ENCODE measurements around the gene SLC35F3. TPM values are rescaled to one million over a fixed set of nuclear protein-coding genes. Genes with fewer than 3 reads are reported as not detected.

SLC35F3 gene
- polyA plus RNA-seq, 1 donor (not counting 4 experiments of a cell fraction or from before 2014, with no cell fraction given), result 13.8 TPM

DNA sequence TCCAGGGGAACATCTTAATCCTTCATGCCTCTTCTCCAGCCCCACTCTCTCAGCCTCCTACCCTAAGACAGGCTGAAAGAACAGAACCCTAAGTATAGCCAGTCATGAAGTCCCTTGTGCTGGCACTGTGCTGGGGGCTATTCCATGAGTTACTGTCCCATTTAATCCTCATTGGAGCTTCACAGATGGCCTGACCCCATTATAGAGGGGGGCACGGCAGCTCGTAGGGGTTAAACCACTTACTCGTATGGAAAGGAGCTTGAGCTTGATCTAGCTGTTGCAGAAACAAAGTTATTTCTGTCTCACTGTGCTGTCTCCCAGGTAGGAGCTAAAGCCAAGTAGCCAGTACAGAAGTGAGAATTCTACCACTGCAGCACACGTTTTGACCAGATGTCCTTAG is 265.6 kb downstream of the SLC35F3 start:
- Histone ChIP-seq H3K79me2 (ENCODE audit: control insufficient read depth, insufficient read depth, low read length) (no peaks in the 10 kb centered on the region), H3K9me1 (ENCODE audit: control insufficient read depth, extremely low read depth, insufficient read depth, low read length) (no peaks in the 10 kb centered on the region), H3K4me1 (ENCODE audit: control insufficient read depth, extremely low read depth, insufficient read depth, low read length) (no peaks in the 10 kb centered on the region), H3K27me3 (ENCODE audit: control insufficient read depth, extremely low read depth, insufficient read depth, low read length) (no peaks in the 10 kb centered on the region), H3K36me3 (ENCODE audit: control insufficient read depth in 2 of 2, extremely low read depth in 1 of 2, insufficient read depth in 2 of 2, low read length in 2 of 2) (no peaks in the 10 kb centered on the region), H3K9me3 (ENCODE audit: control insufficient read depth, low read depth, low read length) (no peaks in the 10 kb centered on the region), H4K20me1 (ENCODE audit: control insufficient read depth, extremely low read depth, insufficient read depth, low read length) (no peaks in the 10 kb centered on the region), H3K4me2 (ENCODE audit: control insufficient read depth, extremely low read depth, insufficient read depth, low read depth, low read length) (no peak overlapping the region), H3K9ac (ENCODE audit: control insufficient read depth, extremely low read depth, insufficient read depth, low read length) (no peak overlapping the region), H3K27ac (ENCODE audit: control insufficient read depth, insufficient read depth, low read length) (no peak overlapping the region), H3K4me3 (ENCODE audit: control insufficient read depth in 2 of 3, extremely low read depth in 1 of 3, insufficient read depth in 2 of 3, low read depth in 1 of 3, low read length in 3 of 3) (no peak overlapping the region), H2AFZ (ENCODE audit: control insufficient read depth, low read length) (no peak overlapping the region)
- FAIRE-seq, result no peak
- TF ChIP-seq EZH2 (IDR thresholded peaks at IDR 0.05; ENCODE audit: low read length), result no peak
- TF ChIP-seq, protein P1, sequence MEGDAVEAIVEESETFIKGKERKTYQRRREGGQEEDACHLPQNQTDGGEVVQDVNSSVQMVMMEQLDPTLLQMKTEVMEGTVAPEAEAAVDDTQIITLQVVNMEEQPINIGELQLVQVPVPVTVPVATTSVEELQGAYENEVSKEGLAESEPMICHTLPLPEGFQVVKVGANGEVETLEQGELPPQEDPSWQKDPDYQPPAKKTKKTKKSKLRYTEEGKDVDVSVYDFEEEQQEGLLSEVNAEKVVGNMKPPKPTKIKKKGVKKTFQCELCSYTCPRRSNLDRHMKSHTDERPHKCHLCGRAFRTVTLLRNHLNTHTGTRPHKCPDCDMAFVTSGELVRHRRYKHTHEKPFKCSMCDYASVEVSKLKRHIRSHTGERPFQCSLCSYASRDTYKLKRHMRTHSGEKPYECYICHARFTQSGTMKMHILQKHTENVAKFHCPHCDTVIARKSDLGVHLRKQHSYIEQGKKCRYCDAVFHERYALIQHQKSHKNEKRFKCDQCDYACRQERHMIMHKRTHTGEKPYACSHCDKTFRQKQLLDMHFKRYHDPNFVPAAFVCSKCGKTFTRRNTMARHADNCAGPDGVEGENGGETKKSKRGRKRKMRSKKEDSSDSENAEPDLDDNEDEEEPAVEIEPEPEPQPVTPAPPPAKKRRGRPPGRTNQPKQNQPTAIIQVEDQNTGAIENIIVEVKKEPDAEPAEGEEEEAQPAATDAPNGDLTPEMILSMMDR (optimal IDR thresholded peaks at IDR 0.05 in 1 of 3, IDR thresholded peaks at IDR 0.05 in 1 of 3, conservative IDR thresholded peaks at IDR 0.05 in 1 of 3; ENCODE audit: extremely low read depth in 1 of 3, insufficient read depth in 2 of 3, low read length in 3 of 3), result no peak
- DNase-seq (ENCODE audit: low read depth, low spot score), result no peak
- dilution Hi-C loops (cut with MboI; ENCODE audit: extremely low pct_ligation_motif_present, low sequenced_read_pairs), result no loop called here

DNA sequence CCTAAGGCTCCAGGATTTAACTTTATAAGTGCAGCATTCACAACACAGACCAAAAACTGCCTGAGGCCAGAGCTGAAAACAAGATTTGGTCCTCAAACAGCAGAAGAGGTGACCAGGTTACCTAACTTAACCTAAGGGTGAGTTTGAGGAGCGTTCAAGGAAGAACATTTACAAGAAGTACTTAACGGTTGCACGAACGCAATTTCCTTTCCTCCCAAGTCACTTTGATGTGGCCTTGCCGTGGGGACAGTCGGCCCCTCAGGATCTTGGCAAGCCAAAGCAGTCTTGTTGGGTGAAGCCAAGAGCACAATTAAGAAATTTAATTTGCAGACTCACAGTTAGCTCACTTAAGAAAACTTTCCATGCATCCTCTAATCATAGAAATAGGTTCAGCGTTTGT is 266.1 kb downstream of the SLC35F3 start:
- dilution Hi-C loops (cut with MboI; ENCODE audit: extremely low pct_ligation_motif_present, low sequenced_read_pairs), result no loop called here
- TF ChIP-seq, protein P1 (optimal IDR thresholded peaks at IDR 0.05 in 1 of 3, IDR thresholded peaks at IDR 0.05 in 1 of 3, conservative IDR thresholded peaks at IDR 0.05 in 1 of 3; ENCODE audit: extremely low read depth in 1 of 3, insufficient read depth in 2 of 3, low read length in 3 of 3), result no peak
- no peak for TF ChIP-seq EZH2 (IDR thresholded peaks at IDR 0.05; ENCODE audit: low read length)
- H4K20me1 ChIP-seq (ENCODE audit: control insufficient read depth, extremely low read depth, insufficient read depth, low read length), result no peaks in the 10 kb centered on the region
- no peak overlapping the region for H3K9ac ChIP-seq (ENCODE audit: control insufficient read depth, extremely low read depth, insufficient read depth, low read length)
- no peak overlapping the region for H3K27ac ChIP-seq (ENCODE audit: control insufficient read depth, insufficient read depth, low read length)
- no peak for DNase-seq (ENCODE audit: low read depth, low spot score)
- no peaks in the 10 kb centered on the region for H3K36me3 ChIP-seq (ENCODE audit: control insufficient read depth in 2 of 2, extremely low read depth in 1 of 2, insufficient read depth in 2 of 2, low read length in 2 of 2)
- H3K4me1 ChIP-seq (ENCODE audit: control insufficient read depth, extremely low read depth, insufficient read depth, low read length), result no peaks in the 10 kb centered on the region
- no peaks in the 10 kb centered on the region for H3K9me3 ChIP-seq (ENCODE audit: control insufficient read depth, low read depth, low read length)
- FAIRE-seq, result no peak
- H3K4me3 ChIP-seq (ENCODE audit: control insufficient read depth in 2 of 3, extremely low read depth in 1 of 3, insufficient read depth in 2 of 3, low read depth in 1 of 3, low read length in 3 of 3), result no peak overlapping the region
- no peak overlapping the region for H3K4me2 ChIP-seq (ENCODE audit: control insufficient read depth, extremely low read depth, insufficient read depth, low read depth, low read length)
- H3K79me2 ChIP-seq (ENCODE audit: control insufficient read depth, insufficient read depth, low read length), result no peaks in the 10 kb centered on the region
- no peaks in the 10 kb centered on the region for H3K9me1 ChIP-seq (ENCODE audit: control insufficient read depth, extremely low read depth, insufficient read depth, low read length)
- no peak overlapping the region for H2AFZ ChIP-seq (ENCODE audit: control insufficient read depth, low read length)
- no peaks in the 10 kb centered on the region for H3K27me3 ChIP-seq (ENCODE audit: control insufficient read depth, extremely low read depth, insufficient read depth, low read length)
